ENCODE data around the gene ZNF598. TPM values are rescaled to one million over a fixed set of nuclear protein-coding genes. Genes with fewer than 3 reads are reported as not detected.
"Not testable (repeated sequence)": the region's sequence is repeated elsewhere in the genome, so short reads cannot be mapped to it uniquely, and the experiment has no call there.

ZNF598 gene
- polyA plus RNA-seq, 3 donors = 21.4 to 30.9 (median 25.0) TPM

GRCh38 chr16:2042171-2042985 lies 32.8 kb upstream of the ZNF598 start:
- no peak for DNase-seq

- DNase-seq = no peak
Observed at GRCh38 chr16:2040787-2041522, 31.3 kb upstream of the ZNF598 start.

DNA sequence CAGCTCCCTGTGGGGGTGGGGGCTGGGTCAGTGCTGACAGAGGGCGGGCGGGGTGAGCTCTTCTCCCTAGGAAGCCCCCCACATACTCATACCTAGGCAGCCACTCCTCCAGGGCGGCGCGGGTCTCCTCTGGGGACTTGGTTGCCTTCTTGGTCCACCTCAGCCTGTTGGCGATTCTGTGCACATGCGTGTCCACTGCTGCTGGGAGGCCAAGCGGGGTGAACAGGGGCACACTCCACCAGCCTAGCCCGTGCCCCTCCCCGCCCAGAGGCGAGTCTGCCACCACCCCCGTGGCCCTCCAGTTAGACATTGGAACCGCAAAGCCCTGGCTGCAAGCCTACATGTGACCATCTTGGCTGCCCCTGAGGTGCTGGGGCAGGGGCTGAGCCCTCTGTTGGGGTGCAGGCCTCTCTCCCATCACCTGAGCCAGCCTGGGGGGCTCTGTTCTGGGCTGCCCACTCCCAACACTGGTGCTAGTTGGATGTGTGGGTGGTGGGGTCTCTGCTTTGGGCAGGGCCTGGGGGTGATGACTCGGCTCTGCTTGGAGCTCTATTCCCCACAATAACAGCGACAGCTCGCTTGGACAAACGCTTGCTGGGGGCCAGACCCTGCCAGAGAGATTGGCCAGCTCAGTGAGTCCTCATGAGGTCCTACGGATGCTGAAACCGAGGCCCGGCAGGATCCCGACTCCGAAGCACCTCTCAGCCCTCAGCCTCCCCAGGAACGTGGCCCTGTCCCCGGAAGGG lies 30.6 kb upstream of the ZNF598 start:
- no peak for DNase-seq

GRCh38 chr16:2039274-2040031 lies 29.8 kb upstream of the ZNF598 start:
- peak; percentile 92 for DNase-seq

- DNase-seq = peak; percentile 71
Observed at GRCh38 chr16:2038382-2039231, 29.0 kb upstream of the ZNF598 start.

GRCh38 chr16:2037647-2038381 lies 28.2 kb upstream of the ZNF598 start:
- DNase-seq = no peak

- no peak for DNase-seq
Observed at GRCh38 chr16:2037115-2037514, 27.5 kb upstream of the ZNF598 start.

GRCh38 chr16:2036200-2036966 lies 26.8 kb upstream of the ZNF598 start:
- no peak for DNase-seq

DNA sequence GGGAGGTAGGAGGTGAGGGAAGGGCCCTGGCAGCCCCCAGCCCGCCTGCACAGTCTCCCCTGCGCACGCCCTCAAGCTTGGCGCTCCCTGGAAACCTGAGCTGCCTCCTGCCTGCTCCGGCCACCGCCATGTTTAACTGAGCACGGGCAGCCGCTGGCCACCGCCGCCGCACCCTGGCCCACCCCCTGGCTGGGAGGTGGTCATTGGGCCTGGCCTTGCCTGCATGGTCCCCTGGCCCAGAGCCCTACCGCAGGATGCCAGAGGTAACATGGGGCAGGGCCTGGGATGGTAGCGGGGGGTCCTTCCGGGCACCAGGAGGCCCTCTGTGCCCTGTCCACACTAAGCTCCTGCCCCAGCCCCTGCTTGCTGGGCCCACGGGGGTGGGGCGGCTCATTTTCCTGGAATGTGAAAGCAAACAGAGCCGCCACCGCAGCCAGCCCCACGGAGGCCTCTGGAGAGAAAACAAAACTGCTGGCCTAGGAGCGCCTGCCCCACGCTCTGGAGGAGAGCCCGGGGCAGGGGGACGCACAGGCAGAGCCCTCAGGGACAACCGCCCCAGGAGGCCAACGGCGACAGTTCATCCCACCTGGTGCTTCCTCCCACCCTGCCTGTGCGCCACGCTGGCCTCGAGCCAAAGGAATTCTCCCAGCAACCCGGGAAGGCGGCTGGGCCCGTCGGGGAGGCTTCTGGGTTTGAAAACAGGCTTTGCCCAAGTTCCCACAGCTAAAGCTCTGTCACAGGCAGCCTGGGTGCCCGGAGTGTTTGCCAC lies 26.0 kb upstream of the ZNF598 start:
- DNase-seq = peak; percentile 75

GRCh38 chr16:2034696-2035430 lies 25.2 kb upstream of the ZNF598 start:
- no peak for DNase-seq

DNA sequence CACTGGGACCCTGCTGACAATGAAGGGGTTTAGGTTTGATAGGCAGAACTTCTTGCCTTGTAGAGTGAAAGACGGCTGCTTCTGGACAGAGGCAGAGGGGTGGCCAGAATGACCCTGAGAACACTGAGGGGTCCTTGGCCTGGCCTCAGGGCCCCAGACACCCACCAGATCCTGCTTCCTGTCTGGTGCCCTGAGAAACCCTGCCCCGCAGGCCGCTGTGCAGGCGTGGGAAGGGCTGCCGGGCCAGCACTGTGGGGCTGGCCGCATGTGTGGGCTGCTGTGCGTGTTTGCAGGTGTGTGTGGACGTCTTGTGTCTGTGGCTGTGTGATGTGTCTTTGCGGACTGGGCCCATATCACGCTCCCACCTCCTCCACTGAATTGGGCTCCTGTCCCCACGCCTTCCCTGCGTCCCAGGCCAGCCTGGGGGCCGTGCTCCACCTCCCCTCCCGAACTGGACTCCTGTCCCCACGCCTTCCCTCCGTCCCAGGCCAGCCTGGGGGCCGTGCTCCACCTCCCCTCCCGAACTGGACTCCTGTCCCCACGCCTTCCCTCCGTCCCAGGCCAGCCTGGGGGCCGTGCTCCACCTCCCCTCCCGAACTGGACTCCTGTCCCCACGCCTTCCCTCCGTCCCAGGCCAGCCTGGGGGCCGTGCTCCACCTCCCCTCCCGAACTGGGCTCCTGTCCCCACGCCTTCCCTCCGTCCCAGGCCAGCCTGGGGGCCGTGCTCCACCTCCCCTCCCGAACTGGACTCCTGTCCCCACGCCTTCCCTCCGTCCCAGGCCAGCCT lies 24.5 kb upstream of the ZNF598 start:
- DNase-seq = not testable (repeated sequence)

DNA sequence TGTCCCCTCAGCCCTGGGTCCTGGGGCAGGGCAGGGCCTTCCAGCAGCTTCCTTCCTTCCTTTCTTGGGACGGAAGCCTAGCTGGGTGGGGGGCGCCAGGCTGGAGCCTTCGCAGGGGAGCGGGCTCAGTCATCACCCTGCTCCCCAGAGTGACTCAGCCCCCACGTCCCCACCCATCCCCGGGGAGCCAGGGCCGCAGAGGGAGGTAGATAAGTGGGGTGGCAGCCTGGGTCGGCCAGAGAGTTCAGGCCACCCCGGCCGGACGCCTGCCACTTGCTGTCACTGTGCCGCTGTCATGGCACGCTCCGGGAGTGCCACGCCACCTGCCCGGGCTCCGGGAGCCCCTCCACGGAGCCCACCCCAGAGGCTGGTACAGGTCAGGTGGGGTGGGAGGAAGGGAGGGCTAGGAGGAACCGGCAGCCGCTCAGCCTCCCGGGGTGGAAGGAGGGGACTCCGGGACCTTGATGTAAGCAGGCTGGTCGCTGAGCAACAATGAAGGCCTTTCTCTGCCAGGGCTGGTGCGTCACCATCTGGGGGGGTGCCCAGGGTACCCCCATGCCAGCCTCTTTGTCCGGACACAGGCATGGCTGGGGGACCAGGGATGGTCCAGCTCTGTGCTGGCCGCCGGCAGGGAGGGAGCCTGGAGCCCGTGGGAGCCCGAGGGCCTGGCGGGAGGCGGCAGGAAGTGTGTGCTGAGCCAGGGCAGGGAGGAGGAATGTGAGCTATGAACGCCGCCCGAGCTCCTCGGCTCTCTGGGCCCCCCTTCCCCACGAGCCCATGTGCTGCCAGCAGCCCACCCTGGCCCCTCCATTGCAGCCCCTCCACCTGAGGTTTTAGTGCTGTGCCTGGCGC lies 23.7 kb upstream of the ZNF598 start:
- peak; percentile 65 for DNase-seq

- DNase-seq = no peak
Observed at GRCh38 chr16:2032285-2033056, 22.9 kb upstream of the ZNF598 start.

GRCh38 chr16:2031081-2031577 lies 21.5 kb upstream of the ZNF598 start:
- DNase-seq = no peak

- no peak for DNase-seq
Observed at GRCh38 chr16:2030036-2030435, 20.4 kb upstream of the ZNF598 start.
